ENCODE measurements around the gene KAZN.

KAZN gene

DNA sequence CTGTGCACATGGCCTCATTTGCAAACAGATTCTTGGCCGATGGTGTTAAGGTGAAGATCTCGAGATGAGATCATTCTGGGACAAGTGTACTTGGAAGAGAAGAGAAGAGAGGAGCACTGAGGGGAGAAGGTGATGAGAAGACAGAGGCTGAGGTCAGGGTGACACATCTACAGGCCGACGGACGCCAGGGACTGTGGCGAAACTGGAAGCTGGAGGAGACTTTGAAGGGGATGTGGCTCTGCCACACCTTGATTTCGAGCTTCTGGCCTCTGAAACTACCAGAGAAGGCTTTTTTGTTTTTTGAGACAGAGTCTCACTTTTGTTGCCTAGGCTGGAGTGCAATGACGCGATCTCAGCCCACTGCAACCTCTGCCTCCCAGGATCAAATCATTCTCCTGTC, 417.5 kb downstream of the KAZN start:
- TF ChIP-seq, protein P1, sequence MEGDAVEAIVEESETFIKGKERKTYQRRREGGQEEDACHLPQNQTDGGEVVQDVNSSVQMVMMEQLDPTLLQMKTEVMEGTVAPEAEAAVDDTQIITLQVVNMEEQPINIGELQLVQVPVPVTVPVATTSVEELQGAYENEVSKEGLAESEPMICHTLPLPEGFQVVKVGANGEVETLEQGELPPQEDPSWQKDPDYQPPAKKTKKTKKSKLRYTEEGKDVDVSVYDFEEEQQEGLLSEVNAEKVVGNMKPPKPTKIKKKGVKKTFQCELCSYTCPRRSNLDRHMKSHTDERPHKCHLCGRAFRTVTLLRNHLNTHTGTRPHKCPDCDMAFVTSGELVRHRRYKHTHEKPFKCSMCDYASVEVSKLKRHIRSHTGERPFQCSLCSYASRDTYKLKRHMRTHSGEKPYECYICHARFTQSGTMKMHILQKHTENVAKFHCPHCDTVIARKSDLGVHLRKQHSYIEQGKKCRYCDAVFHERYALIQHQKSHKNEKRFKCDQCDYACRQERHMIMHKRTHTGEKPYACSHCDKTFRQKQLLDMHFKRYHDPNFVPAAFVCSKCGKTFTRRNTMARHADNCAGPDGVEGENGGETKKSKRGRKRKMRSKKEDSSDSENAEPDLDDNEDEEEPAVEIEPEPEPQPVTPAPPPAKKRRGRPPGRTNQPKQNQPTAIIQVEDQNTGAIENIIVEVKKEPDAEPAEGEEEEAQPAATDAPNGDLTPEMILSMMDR (conservative IDR thresholded peaks at IDR 0.05; ENCODE audit: control insufficient read depth, insufficient read depth, low read depth, low read length) = no peak
- DNase-seq (ENCODE audit: low read depth) = no peak
- no peak overlapping the region for H3K4me3 ChIP-seq (ENCODE audit: control insufficient read depth, low read depth, low read length)

DNA sequence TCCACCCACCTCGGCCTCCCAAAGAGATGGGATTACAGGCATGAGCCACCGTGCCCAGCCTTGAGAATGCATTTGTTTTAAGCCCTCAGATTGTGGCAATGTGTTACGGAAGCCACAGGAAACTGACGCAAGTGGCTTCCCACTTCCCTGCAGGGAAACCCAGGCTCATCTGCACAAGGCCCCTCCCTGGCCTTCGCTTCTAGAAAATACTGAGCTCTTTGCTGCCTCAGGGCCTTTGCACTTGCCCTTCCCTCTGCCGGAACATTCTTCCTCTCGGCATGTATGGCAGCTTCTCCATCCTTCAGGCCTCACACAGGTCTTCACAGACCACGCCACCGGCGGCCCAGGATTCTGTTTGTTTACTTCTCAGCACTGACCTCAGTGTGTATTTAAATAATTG, 418.0 kb downstream of the KAZN start:
- TF ChIP-seq, protein P1 (conservative IDR thresholded peaks at IDR 0.05; ENCODE audit: control insufficient read depth, insufficient read depth, low read depth, low read length) = no peak
- no peak overlapping the region for H3K4me3 ChIP-seq (ENCODE audit: control insufficient read depth, low read depth, low read length)
- no peak for DNase-seq (ENCODE audit: low read depth)

DNA sequence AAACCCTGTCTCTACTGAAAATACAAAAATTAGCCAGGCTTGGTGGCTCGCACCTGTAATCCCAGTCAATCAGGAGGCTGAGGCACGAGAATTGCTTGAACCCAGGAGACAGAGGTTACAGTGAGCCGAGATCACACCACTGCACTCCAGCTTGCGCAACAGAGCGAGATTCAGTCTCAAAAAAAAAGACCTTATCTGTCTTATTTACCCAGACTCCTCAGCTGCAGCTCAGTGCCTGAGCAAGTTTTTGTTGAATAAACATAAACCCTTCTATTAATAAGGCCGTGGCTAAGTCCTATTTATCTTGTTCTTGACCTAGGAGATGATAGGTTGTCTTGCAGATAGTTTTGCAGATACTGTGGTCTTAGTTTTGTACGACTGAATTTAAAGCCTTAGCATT, 418.6 kb downstream of the KAZN start:
- DNase-seq (ENCODE audit: low read depth) = no peak
- no peak overlapping the region for H3K4me3 ChIP-seq (ENCODE audit: control insufficient read depth, low read depth, low read length)
- TF ChIP-seq, protein P1 (conservative IDR thresholded peaks at IDR 0.05; ENCODE audit: control insufficient read depth, insufficient read depth, low read depth, low read length) = no peak

DNA sequence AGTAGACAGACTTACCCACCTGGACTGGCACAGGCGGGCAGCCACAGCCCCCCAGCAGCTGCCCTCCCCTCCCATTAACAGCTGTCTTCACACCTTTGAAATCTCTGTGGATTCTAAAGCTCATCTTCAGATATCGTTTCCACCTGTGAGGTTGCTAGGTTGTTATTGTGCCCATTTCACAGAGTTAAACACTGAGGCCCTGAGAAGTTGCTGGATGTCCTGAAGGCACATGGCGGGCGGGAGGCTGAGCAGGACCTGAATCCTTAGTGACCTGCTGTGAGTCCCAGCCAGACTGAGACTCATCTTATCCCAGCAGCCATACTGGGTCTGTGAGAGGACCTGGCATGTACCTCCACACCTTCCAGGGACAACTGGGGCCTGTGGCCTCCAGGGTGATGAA, 420.3 kb downstream of the KAZN start:
- DNase-seq (ENCODE audit: low read depth) = no peak
- H3K4me3 ChIP-seq (ENCODE audit: control insufficient read depth, low read depth, low read length) = no peak overlapping the region
- TF ChIP-seq, protein P1 (conservative IDR thresholded peaks at IDR 0.05; ENCODE audit: control insufficient read depth, insufficient read depth, low read depth, low read length) = no peak

DNA sequence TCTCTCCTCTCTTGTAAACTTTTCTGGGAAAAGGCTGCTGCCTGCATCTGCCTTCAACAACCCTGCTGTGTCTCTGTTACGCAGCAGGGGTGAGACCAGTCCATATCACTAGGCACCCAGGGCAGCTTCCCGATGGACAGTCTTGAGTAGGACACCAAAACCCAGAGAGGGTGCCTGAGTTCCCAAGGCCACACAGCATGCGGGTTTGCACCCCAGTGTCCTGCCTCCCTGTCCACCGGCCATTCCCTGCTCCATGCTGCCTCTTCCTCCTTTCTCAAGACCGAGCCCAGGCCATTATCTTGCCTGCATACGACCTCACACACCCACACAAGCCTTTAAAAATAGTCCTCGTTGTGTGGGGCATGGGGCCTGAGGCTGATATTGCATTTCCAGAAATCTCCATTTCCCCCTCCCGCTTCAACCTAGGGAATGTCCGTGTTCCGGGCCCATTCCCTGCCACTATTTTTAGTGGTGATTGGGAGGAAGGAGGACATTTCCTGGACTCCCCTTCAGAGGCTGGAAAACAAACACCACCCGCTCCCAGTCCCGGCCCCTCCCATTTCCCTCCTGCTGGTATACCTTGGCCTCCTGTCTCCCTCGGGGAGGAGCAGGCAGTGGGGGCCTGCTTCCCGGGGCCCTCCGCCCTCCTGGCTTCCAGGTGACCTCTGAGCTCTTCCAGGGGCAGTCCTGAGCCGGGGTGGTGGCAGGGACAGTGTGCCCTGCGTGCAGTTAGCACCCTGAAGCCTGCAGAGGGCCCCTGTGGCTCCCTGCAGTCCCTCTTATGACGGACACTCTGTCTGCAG, 422.7 kb downstream of the KAZN start:
- TF ChIP-seq, protein P1 (conservative IDR thresholded peaks at IDR 0.05; ENCODE audit: control insufficient read depth, insufficient read depth, low read depth, low read length) = no peak
- H3K4me3 ChIP-seq (ENCODE audit: control insufficient read depth, low read depth, low read length) = no peak overlapping the region
- no peak for DNase-seq (ENCODE audit: low read depth)

DNA sequence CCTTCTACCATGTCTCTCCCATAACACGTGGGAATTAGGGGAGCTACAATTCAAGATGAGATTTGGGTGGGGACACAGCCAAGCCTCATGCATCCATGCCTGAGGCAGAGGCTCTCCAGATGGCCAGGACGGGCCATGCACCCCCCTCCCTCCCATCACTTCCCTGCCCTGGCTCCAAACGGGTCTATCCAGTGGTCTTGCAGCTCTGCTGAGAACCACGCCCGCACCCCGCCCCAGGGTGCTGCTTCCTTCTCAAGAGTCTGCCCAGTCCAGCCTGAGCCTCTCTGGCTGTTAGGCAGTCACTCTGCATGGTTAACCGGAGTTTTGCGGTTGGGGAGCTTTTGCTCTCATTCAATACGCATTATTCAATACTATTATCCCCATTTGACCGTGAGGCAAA, 423.6 kb downstream of the KAZN start:
- DNase-seq (ENCODE audit: low read depth) = no peak
- no peak overlapping the region for H3K4me3 ChIP-seq (ENCODE audit: control insufficient read depth, low read depth, low read length)
- TF ChIP-seq, protein P1 (conservative IDR thresholded peaks at IDR 0.05; ENCODE audit: control insufficient read depth, insufficient read depth, low read depth, low read length) = no peak

Measured in fibroblast of mammary gland (primary cell).